HUDEP-2 (cell line): Measurements from ENCODE around the gene EVC2.

Experiments used
- DNase-seq, 76 experiments: peaks; one replicate each; lab custom pipeline; 2025; ENCODE audit not compliant: unreplicated experiment in 76 of 76; lab: John Stamatoyannopoulos, UW

EVC2 gene

GRCh38 chr4:5708449-5709206 lies at the start of gene EVC2:
Gene EVC2 (minus strand): TSS chr4:5708559. CDS start chr4:5708513, 46 bp downstream.
- no peak for DNase-seq

- no peak for DNase-seq
Measured at GRCh38 chr4:5757954-5758353, 49.6 kb upstream of the EVC2 start.

GRCh38 chr4:5757536-5757935 lies 49.2 kb upstream of the EVC2 start:
- no peak for DNase-seq

GRCh38 chr4:5757091-5757490 lies 48.7 kb upstream of the EVC2 start:
- no peak for DNase-seq

GRCh38 chr4:5756271-5756670 lies 47.9 kb upstream of the EVC2 start:
- no peak for DNase-seq

GRCh38 chr4:5755679-5756078 lies 47.3 kb upstream of the EVC2 start:
- DNase-seq = no peak

- DNase-seq = no peak
Measured at GRCh38 chr4:5755161-5755560, 46.8 kb upstream of the EVC2 start.

GRCh38 chr4:5754529-5754881 lies 46.1 kb upstream of the EVC2 start:
- DNase-seq = no peak

- no peak for DNase-seq
Measured at GRCh38 chr4:5753766-5754528, 45.6 kb upstream of the EVC2 start.

- DNase-seq = no peak
Measured at GRCh38 chr4:5753366-5753765, 45.0 kb upstream of the EVC2 start.

GRCh38 chr4:5752376-5753184 lies 44.2 kb upstream of the EVC2 start:
- DNase-seq = no peak

- no peak for DNase-seq
Measured at GRCh38 chr4:5751666-5752375, 43.5 kb upstream of the EVC2 start.

GRCh38 chr4:5750946-5751665 lies 42.7 kb upstream of the EVC2 start:
- no peak for DNase-seq

- no peak for DNase-seq
Measured at GRCh38 chr4:5750052-5750945, 41.9 kb upstream of the EVC2 start.

- no peak for DNase-seq
Measured at GRCh38 chr4:5749568-5749967, 41.2 kb upstream of the EVC2 start.

GRCh38 chr4:5747738-5748375 lies 39.5 kb upstream of the EVC2 start:
- DNase-seq = no peak

GRCh38 chr4:5746829-5747737 lies 38.7 kb upstream of the EVC2 start:
- DNase-seq = no peak

- DNase-seq = no peak
Measured at GRCh38 chr4:5746250-5746649, 37.9 kb upstream of the EVC2 start.
